GM12878 (cell line): ENCODE measurements around the gene FANCG. TPM values are rescaled to one million over a fixed set of nuclear protein-coding genes. Genes with fewer than 3 reads are reported as not detected.

Source experiments
- BACH1 ChIP-seq: fragments of 450-650 bp; IDR thresholded peaks from 2 replicates; pipeline ENCODE4 v1.6.1; 2017; ENCODE audit warnings: mild to moderate bottlenecking, borderline replicate concordance
- BHLHE40 ChIP-seq, 2 experiments: fragments of 450-650 bp in 1 of 2; IDR thresholded peaks; 2 replicates each; pipeline ENCODE4 v1.6.1; 2011 to 2017; ENCODE audit warnings: low read depth in 2 of 2, borderline replicate concordance in 1 of 2, improper control_type of control experiment in 1 of 2, low read length in 1 of 2, mild to moderate bottlenecking in 1 of 2
- CBFB ChIP-seq: IDR thresholded peaks from 2 replicates; pipeline ENCODE4 v1.6.1; 2016; ENCODE audit warnings: antibody characterized with exemption, low read depth
- CBX5 ChIP-seq: sonication (generic); IDR thresholded peaks from 2 replicates; pipeline ENCODE4 v1.6.1; 2016; ENCODE audit warnings: low read depth, moderate library complexity, mild to moderate bottlenecking, inconsistent platforms
- CHD2 ChIP-seq: IDR thresholded peaks from 2 replicates; pipeline ENCODE4 v1.6.1; 2011; ENCODE audit warnings: low read depth, low read length, improper control_type of control experiment, borderline replicate concordance
- CHD4 ChIP-seq: fragments of 200-600 bp; sonication (generic); IDR thresholded peaks from 2 replicates; pipeline ENCODE4 v1.6.1; 2016; ENCODE audit warnings: mild to moderate bottlenecking
- DPF2 ChIP-seq: fragments of 450-650 bp; IDR thresholded peaks from 2 replicates; pipeline ENCODE4 v1.6.1; 2017; ENCODE audit warnings: mild to moderate bottlenecking
- JUNB ChIP-seq: IDR thresholded peaks from 2 replicates; pipeline ENCODE4 v1.6.1; 2016; ENCODE audit warnings: antibody characterized with exemption, mild to moderate bottlenecking
- JUND ChIP-seq: IDR thresholded peaks from 2 replicates; pipeline ENCODE4 v1.6.1; 2012; ENCODE audit warnings: low read depth, mild to moderate bottlenecking, low read length, improper control_type of control experiment, moderate library complexity
- MEF2B ChIP-seq: fragments of 450-650 bp; IDR thresholded peaks from 2 replicates; pipeline ENCODE4 v1.6.1; 2018; ENCODE audit warnings: mild to moderate bottlenecking, moderate library complexity; ENCODE audit not compliant: partially characterized antibody, poor library complexity, severe bottlenecking
- NBN ChIP-seq: fragments of 450-650 bp; IDR thresholded peaks from 2 replicates; pipeline ENCODE4 v1.6.1; 2016
- NR2F1 ChIP-seq: fragments of 450-650 bp; conservative IDR thresholded peaks from 2 replicates; pipeline ENCODE4 v1.6.1; 2017; ENCODE audit warnings: mild to moderate bottlenecking
- POU2F2 ChIP-seq: IDR thresholded peaks from 3 replicates; pipeline ENCODE4 v1.6.1; 2011; ENCODE audit warnings: low read depth, mild to moderate bottlenecking, low read length, borderline replicate concordance
- RB1 ChIP-seq: fragments of 450-650 bp; formaldehyde crosslinking; IDR thresholded peaks from 2 replicates; pipeline ENCODE4 v1.6.1; 2017; ENCODE audit warnings: mild to moderate bottlenecking, borderline replicate concordance
- SUPT20H ChIP-seq: IDR thresholded peaks from 2 replicates; pipeline ENCODE4 v1.6.1; 2011; ENCODE audit warnings: low read depth, mild to moderate bottlenecking, low read length, moderate library complexity, borderline replicate concordance; ENCODE audit not compliant: control insufficient read depth
- TAF1 ChIP-seq: IDR thresholded peaks from 2 replicates; pipeline ENCODE4 v1.6.1; 2011; ENCODE audit warnings: mild to moderate bottlenecking, low read depth, low read length, borderline replicate concordance
- TBL1XR1 ChIP-seq: IDR thresholded peaks from 2 replicates; pipeline ENCODE4 v1.6.1; 2012; ENCODE audit warnings: low read depth, low read length, improper control_type of control experiment
- ZSCAN29 ChIP-seq: fragments of 450-650 bp; IDR thresholded peaks from 2 replicates; pipeline ENCODE4 v1.6.1; 2017; ENCODE audit warnings: mild to moderate bottlenecking, moderate library complexity
- polyA plus RNA-seq, 11 experiments: library from polyadenylated mRNA; depleted of rRNA in 4 of 11; unstranded in 6 of 11; stranded (reverse) in 5 of 11; fragments of >200 nt; fragmentation: Nextera tagmentation in 4 of 11; fragmentation: Illumina TruSeq in 1 of 11; extraction: Ambion mirVana in 4 of 11; extraction: Trizol in 1 of 11; gene quantifications; 1 replicate in 1 of 11; 2 replicates in 10 of 11; pipeline versions ENCODE4 v1.2.1 to v1.2.3, GENCODE V29; 2011 to 2016; ENCODE audit warnings: inconsistent platforms in 2 of 11, missing spikeins in 2 of 11, low read depth in 1 of 11
- total RNA-seq, 4 experiments: library from RNA; depleted of rRNA in 3 of 4; stranded (reverse); fragments of >200 nt in 3 of 4; fragmentation: Illumina TruSeq in 1 of 4; extraction: Trizol in 1 of 4; gene quantifications; 2 replicates each; pipeline versions ENCODE4 v1.2.1 to v1.2.3, GENCODE V29; 2013 to 2021
- TF ChIP-seq, protein P1 (sequence below): fragments of 450-650 bp; IDR thresholded peaks from 2 replicates; pipeline ENCODE4 v1.6.1; 2018; ENCODE audit warnings: mild to moderate bottlenecking, low read depth, moderate library complexity; ENCODE audit not compliant: partially characterized antibody
- TF ChIP-seq, protein P2 (sequence below): fragments of 450-650 bp; conservative IDR thresholded peaks from 2 replicates; pipeline ENCODE4 v1.6.1; 2017; ENCODE audit warnings: mild to moderate bottlenecking, moderate library complexity
- TF ChIP-seq, protein P3 (sequence below): IDR thresholded peaks from 2 replicates; pipeline ENCODE4 v1.6.1; 2011; ENCODE audit warnings: low read depth, mild to moderate bottlenecking, low read length, moderate library complexity, borderline replicate concordance; ENCODE audit errors: extremely low read depth
- TF ChIP-seq, protein P4 (sequence below): fragments of 450-650 bp; IDR thresholded peaks from 2 replicates; pipeline ENCODE4 v1.6.1; 2016; ENCODE audit warnings: mild to moderate bottlenecking, moderate library complexity, borderline replicate concordance

FANCG gene
- total and polyA plus RNA-seq, 10 of the 15 experiments (the other 5 are each of a cell fraction or from before 2014, with no cell fraction given) = 16.4 to 78.7 (median 45.4) TPM

DNA sequence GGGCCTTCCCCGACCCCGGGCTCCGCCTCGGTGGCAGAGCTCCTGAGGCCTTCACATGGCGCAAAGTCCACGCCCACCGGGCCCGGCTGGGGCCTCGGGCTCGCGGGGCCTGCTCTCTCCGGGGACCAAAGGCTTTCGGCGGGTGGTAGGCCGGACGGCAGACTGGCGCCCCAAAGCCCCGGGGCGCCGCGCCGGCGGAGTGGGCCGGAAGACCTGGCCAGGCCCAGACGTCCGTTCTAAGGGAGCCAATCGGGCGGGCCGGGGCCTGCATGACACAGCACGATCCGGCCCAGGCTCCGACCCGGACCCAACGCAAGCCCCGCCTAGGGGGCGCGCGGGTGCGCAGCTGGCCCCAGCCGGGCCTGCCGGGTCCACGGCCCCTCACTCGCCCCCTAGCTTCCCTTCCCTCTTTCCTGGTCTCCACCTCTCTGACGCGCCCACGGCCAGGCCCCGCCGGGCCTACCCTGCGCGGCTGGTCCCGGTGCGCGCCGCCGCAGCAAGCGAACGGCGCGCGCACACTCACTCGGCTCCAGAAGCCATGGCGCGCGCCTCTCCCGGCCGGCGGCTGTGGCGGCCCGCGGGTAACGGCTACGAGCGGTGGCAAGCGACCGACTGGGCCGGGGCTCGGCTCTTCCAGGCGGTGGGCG, 7.8 kb downstream of the FANCG start (continued):
- TF ChIP-seq, protein P1, sequence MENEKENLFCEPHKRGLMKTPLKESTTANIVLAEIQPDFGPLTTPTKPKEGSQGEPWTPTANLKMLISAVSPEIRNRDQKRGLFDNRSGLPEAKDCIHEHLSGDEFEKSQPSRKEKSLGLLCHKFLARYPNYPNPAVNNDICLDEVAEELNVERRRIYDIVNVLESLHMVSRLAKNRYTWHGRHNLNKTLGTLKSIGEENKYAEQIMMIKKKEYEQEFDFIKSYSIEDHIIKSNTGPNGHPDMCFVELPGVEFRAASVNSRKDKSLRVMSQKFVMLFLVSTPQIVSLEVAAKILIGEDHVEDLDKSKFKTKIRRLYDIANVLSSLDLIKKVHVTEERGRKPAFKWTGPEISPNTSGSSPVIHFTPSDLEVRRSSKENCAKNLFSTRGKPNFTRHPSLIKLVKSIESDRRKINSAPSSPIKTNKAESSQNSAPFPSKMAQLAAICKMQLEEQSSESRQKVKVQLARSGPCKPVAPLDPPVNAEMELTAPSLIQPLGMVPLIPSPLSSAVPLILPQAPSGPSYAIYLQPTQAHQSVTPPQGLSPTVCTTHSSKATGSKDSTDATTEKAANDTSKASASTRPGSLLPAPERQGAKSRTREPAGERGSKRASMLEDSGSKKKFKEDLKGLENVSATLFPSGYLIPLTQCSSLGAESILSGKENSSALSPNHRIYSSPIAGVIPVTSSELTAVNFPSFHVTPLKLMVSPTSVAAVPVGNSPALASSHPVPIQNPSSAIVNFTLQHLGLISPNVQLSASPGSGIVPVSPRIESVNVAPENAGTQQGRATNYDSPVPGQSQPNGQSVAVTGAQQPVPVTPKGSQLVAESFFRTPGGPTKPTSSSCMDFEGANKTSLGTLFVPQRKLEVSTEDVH = no peak
- TF ChIP-seq CBFB = no peak
- no peak for TF ChIP-seq JUND
- TF ChIP-seq CHD4 = no peak
- peak; percentile 83; the same call in 1 of the 2 replicates for TF ChIP-seq DPF2
- TF ChIP-seq BHLHE40 (IDR thresholded peaks at IDR 0.05; ENCODE audit: borderline replicate concordance in 1 of 2, low read depth in 2 of 2, low read length in 1 of 2) = peak; percentile 8 to 44; a peak in 2 of 4 replicates
- TF ChIP-seq, protein P2, sequence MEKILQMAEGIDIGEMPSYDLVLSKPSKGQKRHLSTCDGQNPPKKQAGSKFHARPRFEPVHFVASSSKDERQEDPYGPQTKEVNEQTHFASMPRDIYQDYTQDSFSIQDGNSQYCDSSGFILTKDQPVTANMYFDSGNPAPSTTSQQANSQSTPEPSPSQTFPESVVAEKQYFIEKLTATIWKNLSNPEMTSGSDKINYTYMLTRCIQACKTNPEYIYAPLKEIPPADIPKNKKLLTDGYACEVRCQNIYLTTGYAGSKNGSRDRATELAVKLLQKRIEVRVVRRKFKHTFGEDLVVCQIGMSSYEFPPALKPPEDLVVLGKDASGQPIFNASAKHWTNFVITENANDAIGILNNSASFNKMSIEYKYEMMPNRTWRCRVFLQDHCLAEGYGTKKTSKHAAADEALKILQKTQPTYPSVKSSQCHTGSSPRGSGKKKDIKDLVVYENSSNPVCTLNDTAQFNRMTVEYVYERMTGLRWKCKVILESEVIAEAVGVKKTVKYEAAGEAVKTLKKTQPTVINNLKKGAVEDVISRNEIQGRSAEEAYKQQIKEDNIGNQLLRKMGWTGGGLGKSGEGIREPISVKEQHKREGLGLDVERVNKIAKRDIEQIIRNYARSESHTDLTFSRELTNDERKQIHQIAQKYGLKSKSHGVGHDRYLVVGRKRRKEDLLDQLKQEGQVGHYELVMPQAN = peak; percentile 90
- TF ChIP-seq BACH1 = peak; percentile 74
- no peak for TF ChIP-seq CBX5
- TF ChIP-seq, protein P3, sequence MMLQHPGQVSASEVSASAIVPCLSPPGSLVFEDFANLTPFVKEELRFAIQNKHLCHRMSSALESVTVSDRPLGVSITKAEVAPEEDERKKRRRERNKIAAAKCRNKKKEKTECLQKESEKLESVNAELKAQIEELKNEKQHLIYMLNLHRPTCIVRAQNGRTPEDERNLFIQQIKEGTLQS = no peak
- TF ChIP-seq TAF1 = peak; percentile 57; the same call in 1 of the 2 replicates
- no peak for TF ChIP-seq NBN
- peak; percentile 27; the same call in 1 of the 2 replicates for TF ChIP-seq NR2F1
- TF ChIP-seq SUPT20H = no peak
- TF ChIP-seq, protein P4, sequence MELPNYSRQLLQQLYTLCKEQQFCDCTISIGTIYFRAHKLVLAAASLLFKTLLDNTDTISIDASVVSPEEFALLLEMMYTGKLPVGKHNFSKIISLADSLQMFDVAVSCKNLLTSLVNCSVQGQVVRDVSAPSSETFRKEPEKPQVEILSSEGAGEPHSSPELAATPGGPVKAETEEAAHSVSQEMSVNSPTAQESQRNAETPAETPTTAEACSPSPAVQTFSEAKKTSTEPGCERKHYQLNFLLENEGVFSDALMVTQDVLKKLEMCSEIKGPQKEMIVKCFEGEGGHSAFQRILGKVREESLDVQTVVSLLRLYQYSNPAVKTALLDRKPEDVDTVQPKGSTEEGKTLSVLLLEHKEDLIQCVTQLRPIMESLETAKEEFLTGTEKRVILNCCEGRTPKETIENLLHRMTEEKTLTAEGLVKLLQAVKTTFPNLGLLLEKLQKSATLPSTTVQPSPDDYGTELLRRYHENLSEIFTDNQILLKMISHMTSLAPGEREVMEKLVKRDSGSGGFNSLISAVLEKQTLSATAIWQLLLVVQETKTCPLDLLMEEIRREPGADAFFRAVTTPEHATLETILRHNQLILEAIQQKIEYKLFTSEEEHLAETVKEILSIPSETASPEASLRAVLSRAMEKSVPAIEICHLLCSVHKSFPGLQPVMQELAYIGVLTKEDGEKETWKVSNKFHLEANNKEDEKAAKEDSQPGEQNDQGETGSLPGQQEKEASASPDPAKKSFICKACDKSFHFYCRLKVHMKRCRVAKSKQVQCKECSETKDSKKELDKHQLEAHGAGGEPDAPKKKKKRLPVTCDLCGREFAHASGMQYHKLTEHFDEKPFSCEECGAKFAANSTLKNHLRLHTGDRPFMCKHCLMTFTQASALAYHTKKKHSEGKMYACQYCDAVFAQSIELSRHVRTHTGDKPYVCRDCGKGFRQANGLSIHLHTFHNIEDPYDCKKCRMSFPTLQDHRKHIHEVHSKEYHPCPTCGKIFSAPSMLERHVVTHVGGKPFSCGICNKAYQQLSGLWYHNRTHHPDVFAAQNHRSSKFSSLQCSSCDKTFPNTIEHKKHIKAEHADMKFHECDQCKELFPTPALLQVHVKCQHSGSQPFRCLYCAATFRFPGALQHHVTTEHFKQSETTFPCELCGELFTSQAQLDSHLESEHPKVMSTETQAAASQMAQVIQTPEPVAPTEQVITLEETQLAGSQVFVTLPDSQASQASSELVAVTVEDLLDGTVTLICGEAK = no peak
- no peak for TF ChIP-seq ZSCAN29
- TF ChIP-seq JUNB = no peak
- no peak for TF ChIP-seq POU2F2
- peak; percentile 34 for TF ChIP-seq MEF2B
- 0 out of 2 replicates have a peak, but pooled peaks have one; percentile 33 for TF ChIP-seq CHD2
- peak; percentile 32; the same call in 1 of the 2 replicates for TF ChIP-seq RB1
- TF ChIP-seq TBL1XR1 = no peak
